ENCODE data around the gene SLC28A3.

Gene SLC28A3

DNA sequence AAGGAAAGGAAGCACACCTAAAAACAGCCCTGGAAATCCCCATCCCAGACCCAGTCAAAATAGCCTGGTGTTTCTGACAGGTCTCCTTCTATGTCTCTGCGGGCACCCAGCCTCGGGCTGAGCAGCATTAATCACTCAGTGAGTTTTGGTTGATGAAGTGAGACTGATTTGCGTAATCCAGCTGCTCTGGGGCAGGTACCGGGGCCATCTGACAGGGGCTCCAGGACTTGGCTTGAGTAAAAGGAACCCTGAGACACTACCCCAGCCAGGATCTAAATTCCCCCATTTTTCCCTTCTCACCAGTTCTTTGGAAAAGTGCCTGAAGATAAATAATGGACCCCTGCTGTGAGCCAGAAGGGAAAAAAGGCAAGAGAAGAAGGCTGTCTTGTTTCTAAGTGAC is 596 bp downstream of the SLC28A3 start:
- peak in 1 of 2 experiments; percentile 21 for DNase-seq

DNA sequence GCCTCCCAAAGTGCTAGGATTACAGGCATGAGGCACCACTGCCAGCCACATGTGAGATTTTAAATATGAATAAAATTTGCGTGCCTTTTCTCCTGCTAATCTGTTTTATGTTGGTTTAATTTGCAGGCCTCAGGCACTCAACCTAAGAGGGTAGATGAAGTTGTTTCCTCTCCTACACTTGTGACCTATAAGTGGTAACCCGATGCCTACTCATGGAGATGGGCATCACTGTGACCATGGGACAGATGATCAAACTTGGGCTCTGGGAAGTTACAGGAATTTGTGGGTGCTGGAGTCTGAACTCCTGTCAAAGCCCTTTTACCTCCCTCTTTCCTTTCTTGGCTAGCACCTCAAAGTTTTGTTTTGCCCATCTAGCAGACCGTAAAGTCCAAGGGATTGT is 1.1 kb downstream of the SLC28A3 start:
- peak; percentile 12 to 35 for DNase-seq

DNA sequence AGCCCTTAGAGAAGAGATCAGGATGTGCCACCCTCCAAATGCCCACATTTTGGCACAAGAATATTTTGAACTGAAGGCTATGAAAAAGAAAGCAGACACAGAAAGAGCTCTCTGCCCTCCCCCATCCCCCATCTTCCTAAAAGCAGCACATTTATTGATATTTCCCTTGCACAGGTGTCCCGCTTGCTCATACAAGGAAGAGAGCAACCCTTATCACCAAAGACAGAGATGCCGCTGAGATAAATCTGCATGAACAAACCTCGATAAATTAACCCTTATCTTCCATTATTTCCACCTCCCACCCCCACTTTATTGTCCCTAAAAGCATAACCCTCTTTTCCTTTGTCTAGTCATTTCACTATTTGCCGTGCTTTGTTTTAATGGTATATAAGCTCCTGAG is 1.8 kb downstream of the SLC28A3 start:
- DNase-seq: no peak

GRCh38 chr9:84337252-84337651 is 3.3 kb downstream of the SLC28A3 start:
- no peak for DNase-seq

GRCh38 chr9:84331119-84331809 is 9.3 kb downstream of the SLC28A3 start:
- DNase-seq: no peak

DNA sequence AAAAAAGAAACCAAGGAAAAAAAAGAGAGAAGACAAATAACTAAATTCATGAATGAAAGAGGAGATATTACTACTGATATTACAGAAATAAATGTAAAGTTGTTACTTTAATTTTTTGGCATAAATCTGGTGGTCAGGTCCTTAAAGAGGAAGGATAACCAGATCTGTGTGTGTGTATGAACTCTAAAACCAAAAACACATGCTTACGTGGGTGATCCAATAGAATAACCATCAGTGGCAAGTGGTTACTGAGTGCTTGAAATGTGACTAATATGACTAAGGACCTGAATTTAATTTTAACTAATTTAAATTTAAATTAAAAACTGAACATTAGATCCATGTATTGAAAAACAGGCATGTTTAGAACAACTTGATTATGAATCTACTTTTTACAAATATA is 10.3 kb downstream of the SLC28A3 start:
- DNase-seq: no peak

DNA sequence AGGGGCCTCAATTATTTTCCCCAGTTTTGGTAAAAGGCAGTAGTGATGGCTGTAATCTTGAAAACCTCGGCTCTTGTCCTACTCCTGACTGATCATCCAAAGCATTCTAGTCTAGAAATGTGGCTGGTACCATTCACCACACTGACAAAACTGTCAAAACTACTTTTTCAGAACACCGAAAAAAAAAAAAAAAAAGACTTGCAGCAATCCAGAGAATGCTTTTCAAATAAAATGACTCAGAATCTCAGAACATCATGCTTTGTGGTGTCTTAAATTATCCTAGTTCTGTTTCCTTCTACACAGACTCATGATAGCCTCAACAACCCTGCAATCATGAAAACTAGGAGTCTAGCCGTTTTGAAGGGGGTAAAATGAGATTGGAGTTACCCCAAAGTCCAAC is 13.4 kb downstream of the SLC28A3 start:
- DNase-seq: no peak

DNA sequence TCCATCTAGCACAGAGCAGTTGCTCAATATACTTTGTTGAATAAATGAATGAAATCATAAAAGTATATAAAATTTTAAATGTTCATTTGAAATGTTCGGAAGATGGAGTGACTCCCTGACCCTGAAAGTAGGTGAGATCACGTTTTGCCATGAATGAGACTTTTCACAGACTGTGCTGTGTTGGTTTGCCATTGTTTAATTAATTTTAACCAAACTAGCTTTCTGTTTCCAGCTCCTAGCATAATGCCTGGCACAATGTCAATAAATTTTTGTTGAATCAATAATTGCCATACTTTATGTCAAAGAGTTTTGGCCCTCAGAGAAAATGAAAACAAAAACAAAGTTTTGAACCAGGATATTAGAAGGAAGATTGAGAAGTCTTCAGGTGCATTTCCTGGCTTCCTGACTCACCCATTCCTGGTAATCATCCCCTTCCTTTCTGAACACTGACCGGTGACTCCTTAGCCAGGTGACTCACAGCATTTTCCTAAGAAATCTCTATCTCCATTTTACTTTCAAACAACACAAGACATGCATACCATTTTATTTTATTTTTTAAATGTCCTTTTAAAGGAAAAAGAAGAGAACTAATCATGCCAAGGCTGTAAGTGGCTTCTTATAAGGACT is 15.1 kb downstream of the SLC28A3 start:
- no peak for DNase-seq

- no peak for DNase-seq
Observed at GRCh38 chr9:84324811-84325210, 15.7 kb downstream of the SLC28A3 start.

GRCh38 chr9:84323858-84324257 is 16.7 kb downstream of the SLC28A3 start:
- DNase-seq: no peak

DNA sequence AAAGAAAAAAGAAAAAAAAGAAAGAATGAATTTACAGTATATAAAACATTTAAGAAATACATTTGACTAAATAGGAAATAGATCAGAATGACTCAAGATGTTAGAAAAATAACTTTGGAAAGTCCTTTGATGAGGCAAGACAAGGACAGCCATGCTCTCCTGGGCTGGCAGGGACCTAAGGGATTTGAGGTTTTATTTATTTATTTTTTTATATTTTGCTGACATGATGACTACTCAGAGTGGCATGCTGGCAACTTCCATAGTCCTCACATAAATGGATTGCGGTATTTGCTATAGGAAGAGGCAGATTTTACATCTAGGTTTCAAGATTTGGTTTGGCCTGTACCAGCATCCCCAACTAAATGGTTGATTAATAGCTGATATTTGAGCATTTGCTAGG is 17.7 kb downstream of the SLC28A3 start:
- no peak for DNase-seq

DNA sequence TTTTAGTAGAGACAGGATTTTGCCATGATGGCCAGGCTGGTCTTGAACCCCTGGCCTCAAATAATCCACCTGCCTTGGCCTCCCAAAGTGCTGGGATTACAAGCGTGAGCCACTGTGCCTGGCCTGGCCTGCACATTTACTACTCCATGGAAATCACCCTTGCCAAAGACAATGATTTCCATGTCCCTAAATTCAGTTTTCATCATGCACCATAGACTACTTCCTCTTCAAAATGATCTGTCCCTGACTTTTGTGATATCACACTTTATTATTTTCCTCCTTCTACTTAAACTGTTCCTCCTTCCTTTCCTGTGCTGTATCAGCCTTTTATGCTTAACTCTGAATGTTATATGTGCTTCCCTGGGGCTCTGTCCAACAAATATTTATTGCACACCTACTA is 20.3 kb downstream of the SLC28A3 start:
- DNase-seq: no peak

GRCh38 chr9:84319632-84320031 is 20.9 kb downstream of the SLC28A3 start:
- no peak for DNase-seq

DNA sequence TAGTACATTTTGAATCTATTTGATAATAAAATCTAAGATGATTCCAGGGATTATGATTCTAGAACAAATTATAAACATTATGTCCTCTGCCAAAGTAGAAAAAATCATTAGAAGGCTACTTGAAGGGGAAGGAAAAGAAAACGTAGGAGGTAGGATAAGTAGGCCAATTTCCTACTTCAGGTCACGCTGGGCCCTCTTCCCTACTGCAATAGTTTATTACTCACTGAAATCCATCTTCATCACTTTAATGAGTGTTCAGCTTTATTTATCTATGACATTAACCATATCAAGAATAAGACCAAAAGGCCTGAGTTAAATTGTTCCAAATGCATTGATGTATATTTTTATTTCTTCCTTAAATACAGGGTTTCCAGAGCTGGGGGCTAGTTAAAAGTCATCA is 21.6 kb downstream of the SLC28A3 start:
- no peak for DNase-seq

DNA sequence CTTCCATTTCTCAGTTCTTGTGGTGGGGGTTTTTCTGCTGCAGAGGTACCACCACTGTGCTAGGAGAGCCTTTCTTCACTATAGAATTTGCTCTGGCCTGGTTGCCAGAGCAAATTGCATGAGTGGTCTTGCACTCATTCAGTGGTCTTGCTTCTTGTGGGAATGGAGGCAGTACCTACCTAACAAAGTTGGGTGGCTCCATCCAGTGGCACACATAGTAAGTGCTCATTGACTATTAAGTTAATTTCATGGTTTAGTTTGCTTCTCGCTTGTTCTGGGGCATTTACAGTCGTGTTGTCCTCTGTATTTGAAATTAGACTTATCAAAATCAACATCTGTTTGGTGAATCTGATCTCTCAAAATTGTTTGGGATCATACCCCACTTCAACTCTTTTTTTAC is 23.0 kb downstream of the SLC28A3 start:
- DNase-seq: peak in 1 of 2 experiments; percentile 13

DNA sequence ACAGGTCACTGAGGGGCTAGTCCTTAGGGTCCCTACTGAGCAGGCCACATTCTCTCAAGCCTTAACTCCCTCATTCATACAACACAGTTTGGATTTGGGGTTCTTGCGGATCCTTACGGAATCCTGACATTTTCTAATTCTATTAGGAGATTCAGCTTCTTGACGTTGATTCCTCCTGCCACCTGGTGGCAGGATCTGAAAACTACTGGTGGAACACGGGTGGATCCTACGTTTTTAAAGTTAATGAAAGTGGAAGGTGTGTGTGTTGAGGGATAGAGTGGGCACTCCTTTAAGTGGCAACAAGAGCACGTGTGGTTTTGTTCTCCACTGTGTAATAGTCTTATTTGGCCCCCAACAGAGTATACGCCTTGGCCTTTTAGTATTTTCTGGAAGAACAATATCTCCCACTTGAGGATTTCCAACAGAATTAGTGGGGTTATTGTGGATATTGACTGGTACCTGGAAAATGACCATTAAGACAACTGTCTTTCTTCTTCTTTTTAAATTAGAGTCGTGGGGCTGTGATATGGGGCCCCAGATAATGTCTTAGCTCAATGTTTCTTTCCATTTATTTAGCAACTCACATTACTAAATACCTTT is 25.2 kb downstream of the SLC28A3 start:
- DNase-seq: peak in 1 of 2 experiments; percentile 40

- no peak for DNase-seq
Observed at GRCh38 chr9:84314306-84314705, 26.3 kb downstream of the SLC28A3 start.

- DNase-seq: no peak
Observed at GRCh38 chr9:84310883-84311282, 29.7 kb downstream of the SLC28A3 start.

DNA sequence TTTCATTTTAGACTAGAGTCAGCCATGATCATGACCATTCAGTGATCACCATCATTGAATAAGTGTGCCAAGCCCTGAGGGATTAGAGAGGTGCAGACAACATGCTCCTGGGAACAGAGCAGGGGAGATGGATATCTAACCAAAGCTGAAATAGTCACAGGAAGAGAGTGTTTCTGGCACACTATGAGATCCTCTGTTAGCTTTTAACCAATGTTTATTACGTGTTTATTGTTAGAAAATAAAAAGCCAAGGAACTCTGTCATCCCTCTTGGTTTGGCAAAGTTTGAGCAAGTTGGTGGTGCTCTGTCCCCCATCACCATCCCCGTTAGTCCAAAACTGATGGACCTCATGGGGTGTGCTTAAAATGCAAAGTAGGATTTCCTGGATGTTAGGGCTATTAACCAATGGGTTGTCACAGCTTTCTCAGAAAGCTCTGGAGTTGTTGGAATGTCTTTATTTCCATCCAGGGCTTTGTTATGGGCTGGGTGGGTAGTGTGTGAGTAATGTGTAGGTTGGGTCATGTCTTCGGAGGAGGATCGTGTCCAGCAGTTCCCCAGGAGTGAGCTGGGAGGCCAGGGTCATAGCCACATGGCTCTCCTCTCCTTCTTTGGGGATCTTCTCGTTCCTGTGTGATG is 34.9 kb downstream of the SLC28A3 start:
- no peak for DNase-seq

GRCh38 chr9:84304166-84304565 is 36.4 kb downstream of the SLC28A3 start:
- DNase-seq: no peak

- DNase-seq: no peak
Observed at GRCh38 chr9:84303061-84303460, 37.5 kb downstream of the SLC28A3 start.

GRCh38 chr9:84301851-84302250 is 38.7 kb downstream of the SLC28A3 start:
- DNase-seq: no peak

GRCh38 chr9:84300271-84300670 is 40.3 kb downstream of the SLC28A3 start:
- DNase-seq: no peak
